HG03108 (cell line): ENCODE data around the gene NRBF2.
"Not testable (repeated sequence)": the region's sequence is repeated elsewhere in the genome, so short reads cannot be mapped to it uniquely, and the experiment has no call there.

Experiments used
- ATAC-seq: cut with Tn5 transposase; IDR thresholded peaks from one replicate; pipeline ENCODE4 v1.9.1; 2021; ENCODE audit warnings: moderate library complexity; ENCODE audit not compliant: unreplicated experiment

NRBF2 gene

GRCh38 chr10:63133056-63133820, at the start of gene NRBF2:
NRBF2 (plus strand) TSS chr10:63133328; CDS start chr10:63133471, 143 bp downstream.
- peak; percentile 97 for ATAC-seq

- not testable (repeated sequence) for ATAC-seq
Observed at GRCh38 chr10:63083406-63083805, 49.7 kb upstream of the NRBF2 start.

GRCh38 chr10:63083904-63084689, 49.0 kb upstream of the NRBF2 start:
- ATAC-seq, result peak; percentile 49

GRCh38 chr10:63084690-63085382, 48.3 kb upstream of the NRBF2 start:
- ATAC-seq, result no peak

- no peak for ATAC-seq
Observed at GRCh38 chr10:63093227-63093626, 39.9 kb upstream of the NRBF2 start.

GRCh38 chr10:63094405-63094804, 38.7 kb upstream of the NRBF2 start:
- no peak for ATAC-seq

GRCh38 chr10:63094881-63095280, 38.2 kb upstream of the NRBF2 start:
- ATAC-seq, result no peak

GRCh38 chr10:63099734-63100133, 33.4 kb upstream of the NRBF2 start:
- ATAC-seq, result no peak

- ATAC-seq, result not testable (repeated sequence)
Observed at GRCh38 chr10:63101091-63101490, 32.0 kb upstream of the NRBF2 start.

- ATAC-seq, result not testable (repeated sequence)
Observed at GRCh38 chr10:63102279-63102883, 30.7 kb upstream of the NRBF2 start.

GRCh38 chr10:63103178-63103577, 29.9 kb upstream of the NRBF2 start:
- ATAC-seq, result not testable (repeated sequence)

- ATAC-seq, result no peak
Observed at GRCh38 chr10:63103971-63104409, 29.1 kb upstream of the NRBF2 start.

GRCh38 chr10:63105225-63106110, 27.7 kb upstream of the NRBF2 start:
- no peak for ATAC-seq

- no peak for ATAC-seq
Observed at GRCh38 chr10:63106111-63106755, 26.9 kb upstream of the NRBF2 start.

GRCh38 chr10:63107943-63108437, 25.1 kb upstream of the NRBF2 start:
- no peak for ATAC-seq

GRCh38 chr10:63110940-63111339, 22.2 kb upstream of the NRBF2 start:
- no peak for ATAC-seq

- ATAC-seq, result no peak
Observed at GRCh38 chr10:63114031-63114814, 18.9 kb upstream of the NRBF2 start.

- no peak for ATAC-seq
Observed at GRCh38 chr10:63115732-63116383, 17.3 kb upstream of the NRBF2 start.
